Epithelial cell of proximal tubule (primary cell): ENCODE results near the gene ASPG. TPM values are rescaled to one million over a fixed set of nuclear protein-coding genes. Genes with fewer than 3 reads are reported as not detected.

ENCODE experiments used
- DNase-seq: peaks from one replicate; pipeline ENCODE4 v3.0.0-alpha.2; 2011; ENCODE audit warnings: low read depth
- H3K4me3 ChIP-seq: 2 replicates; pipeline ENCODE4 v1.5.1; 2011; ENCODE audit warnings: low read depth, mild to moderate bottlenecking, low read length
- CTCF ChIP-seq: conservative IDR thresholded peaks from 2 replicates; pipeline ENCODE4 v1.5.1; 2012; ENCODE audit warnings: low read depth, mild to moderate bottlenecking, low read length
- total RNA-seq: library from RNA; depleted of rRNA; stranded (reverse); fragments of >200 nt; gene quantifications from 2 replicates; pipeline ENCODE4 v1.2.3, GENCODE V29; 2015

ASPG gene
- total RNA-seq, 1 donor from 2014 or later: not detected

GRCh38 chr14:104162495-104162894, 77.0 kb downstream of the ASPG start:
- H3K4me3 ChIP-seq: no peak overlapping the region
- no peak for DNase-seq
- no peak for TF ChIP-seq CTCF

DNA sequence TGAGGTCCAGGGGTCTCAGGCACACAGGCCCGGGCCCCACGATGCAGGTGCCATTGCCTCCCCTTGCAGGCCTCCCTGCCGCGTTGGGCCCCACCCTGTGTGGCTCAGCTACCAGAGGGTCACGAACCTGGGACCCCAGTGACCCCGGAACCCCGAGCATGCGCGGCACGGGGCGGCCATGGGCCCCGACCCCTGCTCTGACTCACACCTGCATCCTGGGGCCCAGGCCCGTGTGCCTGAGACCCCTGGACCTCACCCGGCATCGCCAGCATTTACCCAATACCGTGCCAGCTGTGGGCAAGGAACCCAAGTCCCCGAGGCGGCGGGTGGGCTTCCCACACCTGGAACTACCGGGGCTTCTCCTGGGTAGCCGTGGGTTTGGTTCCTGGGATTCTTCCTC, 78.0 kb downstream of the ASPG start:
- no peak for DNase-seq
- no peak for TF ChIP-seq CTCF
- H3K4me3 ChIP-seq: no peak overlapping the region

GRCh38 chr14:104164041-104164440, 78.5 kb downstream of the ASPG start:
- no peak for DNase-seq

DNA sequence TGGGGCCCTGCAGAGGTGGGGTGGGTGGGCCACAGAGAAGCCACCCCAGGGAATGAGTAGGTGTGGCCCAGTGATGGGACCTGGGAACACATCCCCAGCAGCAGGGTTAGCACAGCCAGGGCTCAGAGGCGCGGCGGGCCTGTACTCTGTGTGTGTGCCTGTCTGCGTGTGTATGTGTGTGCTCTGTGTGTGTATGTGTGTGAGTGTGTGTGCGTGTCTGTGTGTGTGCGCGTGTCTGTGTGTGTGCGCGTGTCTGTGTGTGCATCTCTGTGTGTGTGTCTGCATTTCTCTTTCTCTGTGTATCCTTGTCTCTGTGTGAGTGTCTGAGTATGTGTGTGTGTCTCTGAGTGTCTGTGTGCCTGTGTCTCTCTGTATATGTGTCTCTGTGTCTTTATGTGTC, 79.0 kb downstream of the ASPG start:
- no peak for TF ChIP-seq CTCF
- no peak for DNase-seq
- no peak overlapping the region for H3K4me3 ChIP-seq

More at GRCh38 chr14:104164041-104164440, 78.5 kb downstream of the ASPG start:
- no peak for TF ChIP-seq CTCF
- H3K4me3 ChIP-seq: no peak overlapping the region

Other genes starting within 250 kb of the ASPG start
- 6.4 and 11.1 TPM in 2 replicates for gene PPP1R13B, start 238.1 kb upstream of the ASPG start, total RNA-seq
- 0.29 and 2.7 TPM in 2 replicates for gene TDRD9, start 157.2 kb upstream of the ASPG start, total RNA-seq
- not detected in 2 replicates for gene RD3L, start 143.2 kb upstream of the ASPG start, total RNA-seq
- gene KIF26A, start 52.9 kb downstream of the ASPG start, total RNA-seq: 0.46 and 0.87 TPM in 2 replicates